ENCODE data around the gene ANO2.

GRCh38 chr12:5982106-5982505 lies 37.0 kb upstream of the ANO2 start:
- TF ChIP-seq SUZ12 (IDR thresholded peaks at IDR 0.05; ENCODE audit: extremely low read depth, insufficient read depth, insufficient read length) (no peak), YY1 (IDR thresholded peaks at IDR 0.05; ENCODE audit: insufficient read depth, insufficient read length) (no peak)
